Stomach (tissue), 9 donors: ENCODE results near the gene KRTAP10-5. TPM values are rescaled to one million over a fixed set of nuclear protein-coding genes. Genes with fewer than 3 reads are reported as not detected.
"Not testable (repeated sequence)": the region's sequence is repeated elsewhere in the genome, so short reads cannot be mapped to it uniquely, and the experiment has no call there.

Experiments used
- DNase-seq, 2 donors: peaks; one replicate each; pipeline versions ENCODE4 v3.0.0 to v3.0.0-alpha.2; 2013 to 2019
- H3K27ac ChIP-seq, 5 donors: fragments of 200-600 bp in 4 of 5; sonication (generic) in 4 of 5; one replicate each; pipeline ENCODE4 v1.5.1; 2013 to 2019; ENCODE audit warnings: mild to moderate bottlenecking in 1 of 5, moderate library complexity in 1 of 5
- H3K27me3 ChIP-seq, 3 donors: fragments of 200-600 bp; sonication (generic); one replicate each; pipeline ENCODE4 v1.5.1; 2017 to 2019; ENCODE audit warnings: mixed run types in 1 of 3
- H3K36me3 ChIP-seq, 4 donors: fragments of 200-600 bp; sonication (generic); 1 replicate in 3 of 4; 2 replicates in 1 of 4; pipeline ENCODE4 v1.5.1; 2016 to 2019
- H3K4me1 ChIP-seq, 4 donors: fragments of 200-600 bp; sonication (generic); one replicate each; pipeline ENCODE4 v1.5.1; 2016 to 2019
- H3K4me3 ChIP-seq, 4 donors: fragments of 200-600 bp; sonication (generic) in 3 of 4; one replicate each; pipeline ENCODE4 v1.5.1; 2016 to 2019; ENCODE audit warnings: mild to moderate bottlenecking in 1 of 4
- H3K9me3 ChIP-seq, 4 donors: fragments of 200-600 bp; sonication (generic); one replicate each; pipeline ENCODE4 v1.5.1; 2016 to 2019
- CTCF ChIP-seq, 7 experiments: fragments of 450-650 bp in 4 of 7; fragments of 200-600 bp in 3 of 7; sonication (generic) in 3 of 7; IDR thresholded peaks; one replicate each; pipeline ENCODE4 v1.5.1; 2016 to 2019; ENCODE audit warnings: antibody characterized with exemption in 7 of 7, control low read depth in 2 of 7, mild to moderate bottlenecking in 1 of 7
- EP300 ChIP-seq: sonication (generic); formaldehyde crosslinking; IDR thresholded peaks from one replicate; pipeline ENCODE4 v1.6.1; 2017; ENCODE audit warnings: antibody characterized with exemption
- POLR2A ChIP-seq, 4 donors: fragments of 450-650 bp; IDR thresholded peaks; one replicate each; pipeline ENCODE4 v1.6.1; 2016; ENCODE audit warnings: antibody characterized with exemption in 4 of 4, control low read depth in 2 of 4, mild to moderate bottlenecking in 1 of 4, moderate library complexity in 1 of 4
- POLR2AphosphoS5 ChIP-seq, 3 donors: sonication (generic); formaldehyde crosslinking; IDR thresholded peaks; one replicate each; pipeline ENCODE4 v1.6.1; 2016; ENCODE audit warnings: antibody characterized with exemption in 3 of 3
- WGBS, 5 donors: extraction: QIAGEN DNeasy Blood & Tissue Kit in 3 of 5; methylation state at CpG; one replicate each; pipeline versions ENCODE4 v1.1.5 to v1.1.7; 2013 to 2018; 5-methylcytosine and 5-hydroxymethylcytosine counted together
- intact Hi-C: fragments of 100-400 bp; cut with DNase I; formaldehyde crosslinking; loops from one replicate; pipeline ENCODE4 v1.15.1; 2023; ENCODE audit warnings: low total_unique reads
- polyA plus RNA-seq, 3 donors: library from polyadenylated mRNA; stranded (reverse); fragments of 200-250 nt; gene quantifications; one replicate each; pipeline ENCODE4 v1.2.3, GENCODE V29; 2013
- total RNA-seq, 5 donors: library from RNA; depleted of rRNA; stranded (reverse); fragments of >200 nt; gene quantifications; one replicate each; pipeline versions ENCODE4 v1.1.0 to v1.2.3, GENCODE V29; 2014 to 2016
- donor health status: healthy with polysubstance abuse.
- donor health status: Bipolar disorder and iron deficiency.
- donor health status: healthy.

KRTAP10-5 gene
- total and polyA plus RNA-seq, 8 donors: 0.10 TPM; not detected in 7

- Histone ChIP-seq H3K4me1 (no peaks in the 10 kb centered on the region), H3K9me3 (peaks cover 0 to 34% (median 3%) of the 10 kb centered on the region in 4 donors), H3K4me3 (no peak overlapping the region), H3K27me3 (peaks cover 0 to 56% (median 13%) of the 10 kb centered on the region in 3 donors), H3K27ac (no peak overlapping the region), H3K36me3 (no peaks in the 10 kb centered on the region)
- intact Hi-C loops: no loop called here
- WGBS, 5 donors: 67 to 81% (median 75%) methylated on average over 1 to 20 of the region's 21 CpGs
- DNase-seq: no peak
- no peak for TF ChIP-seq EP300
- TF ChIP-seq POLR2A (IDR thresholded peaks at IDR 0.05): no peak
- TF ChIP-seq POLR2AphosphoS5 (IDR thresholded peaks at IDR 0.05): no peak
- no peak for TF ChIP-seq CTCF (IDR thresholded peaks at IDR 0.05)
These were observed 22.1 kb upstream of the KRTAP10-5 start for GRCh38 chr21:44602463-44602850.

- no peak for DNase-seq
- Histone ChIP-seq H3K27me3 (peaks cover 0 to 56% (median 13%) of the 10 kb centered on the region in 3 donors), H3K36me3 (no peaks in the 10 kb centered on the region), H3K4me3 (no peak overlapping the region), H3K27ac (no peak overlapping the region), H3K9me3 (peaks cover 0 to 32% (median 3%) of the 10 kb centered on the region in 4 donors), H3K4me1 (no peaks in the 10 kb centered on the region)
- intact Hi-C loops: no loop called here
- no peak for TF ChIP-seq CTCF (IDR thresholded peaks at IDR 0.05)
- no peak for TF ChIP-seq EP300
- TF ChIP-seq POLR2AphosphoS5 (IDR thresholded peaks at IDR 0.05): no peak
- TF ChIP-seq POLR2A (IDR thresholded peaks at IDR 0.05): no peak
- WGBS, 5 donors: 71 to 78% (median 75%) methylated on average over 20 to 23 of the region's 23 CpGs
These were observed 21.4 kb upstream of the KRTAP10-5 start for GRCh38 chr21:44601596-44602462.

GRCh38 chr21:44601091-44601490 lies 20.7 kb upstream of the KRTAP10-5 start:
- 51 to 78% (median 69%) methylated on average over 3 to 10 of the region's 10 CpGs for WGBS, 5 donors

GRCh38 chr21:44600118-44600978 lies 19.9 kb upstream of the KRTAP10-5 start, which contains the start of gene KRTAP10-7:
Gene KRTAP10-7 (plus strand): TSS chr21:44600597. CDS start chr21:44600622, 25 bp downstream.
- H3K27ac ChIP-seq, H3K36me3 ChIP-seq, intact Hi-C loops, H3K4me1 ChIP-seq, DNase-seq, H3K4me3 ChIP-seq: not testable (repeated sequence)
- peaks cover 0 to 27% (median 1%) of the 10 kb centered on the region in 4 donors for H3K9me3 ChIP-seq
- H3K27me3 ChIP-seq: peaks cover 0 to 57% (median 13%) of the 10 kb centered on the region in 3 donors
- 53 to 73% (median 62%) methylated on average over 15 to 23 of the region's 23 CpGs for WGBS, 5 donors

More at GRCh38 chr21:44601091-44601490, 20.7 kb upstream of the KRTAP10-5 start:
- H3K27ac ChIP-seq, intact Hi-C loops, H3K36me3 ChIP-seq, H3K4me1 ChIP-seq, DNase-seq, H3K4me3 ChIP-seq: not testable (repeated sequence)
- Histone ChIP-seq H3K27me3 (peaks cover 0 to 55% (median 13%) of the 10 kb centered on the region in 3 donors), H3K9me3 (peaks cover 0 to 27% (median 1%) of the 10 kb centered on the region in 4 donors)
